NCI-H345 treated with DMSO at 0.1 percent for 48 hours (cell line): ENCODE results near the gene PLEKHO2.

ENCODE experiments used
- DNase-seq: peaks from one replicate; lab custom pipeline; 2025; ENCODE audit not compliant: unreplicated experiment; lab: John Stamatoyannopoulos, UW

PLEKHO2 gene

GRCh38 chr15:64891561-64891960, 49.8 kb downstream of the PLEKHO2 start:
- DNase-seq, result no peak

- DNase-seq, result no peak
These were observed 51.2 kb downstream of the PLEKHO2 start for GRCh38 chr15:64892847-64893403.

- no peak for DNase-seq
These were observed 52.0 kb downstream of the PLEKHO2 start for GRCh38 chr15:64893481-64894394.

GRCh38 chr15:64894395-64895056, 52.8 kb downstream of the PLEKHO2 start:
- no peak for DNase-seq

- no peak for DNase-seq
These were observed 53.8 kb downstream of the PLEKHO2 start for GRCh38 chr15:64895285-64896065.

- DNase-seq, result no peak
These were observed 54.8 kb downstream of the PLEKHO2 start for GRCh38 chr15:64896371-64897069.

- no peak for DNase-seq
These were observed 55.8 kb downstream of the PLEKHO2 start for GRCh38 chr15:64897345-64897985.

GRCh38 chr15:64898406-64898805, 56.7 kb downstream of the PLEKHO2 start:
- no peak for DNase-seq

- no peak for DNase-seq
These were observed 59.4 kb downstream of the PLEKHO2 start for GRCh38 chr15:64901141-64901540.

- DNase-seq, result no peak
These were observed 60.2 kb downstream of the PLEKHO2 start for GRCh38 chr15:64901914-64902313.

- no peak for DNase-seq
These were observed 61.1 kb downstream of the PLEKHO2 start for GRCh38 chr15:64902863-64903262.

GRCh38 chr15:64903326-64903950, 61.7 kb downstream of the PLEKHO2 start:
- DNase-seq, result no peak

- no peak for DNase-seq
These were observed 62.5 kb downstream of the PLEKHO2 start for GRCh38 chr15:64904189-64904588.

- no peak for DNase-seq
These were observed 63.6 kb downstream of the PLEKHO2 start for GRCh38 chr15:64905119-64905831.

GRCh38 chr15:64905941-64906340, 64.2 kb downstream of the PLEKHO2 start:
- DNase-seq, result no peak

GRCh38 chr15:64906402-64906801, 64.7 kb downstream of the PLEKHO2 start:
- DNase-seq, result no peak

- DNase-seq, result no peak
These were observed 66.3 kb downstream of the PLEKHO2 start for GRCh38 chr15:64907991-64908390.

- no peak for DNase-seq
These were observed 67.8 kb downstream of the PLEKHO2 start for GRCh38 chr15:64909546-64909945.
